ENCODE results near the gene PREB. TPM values are rescaled to one million over a fixed set of nuclear protein-coding genes. Genes with fewer than 3 reads are reported as not detected.
A peak's percentile ranks its signal among the peaks of the same experiment; 100 is the strongest.

Gene PREB
- total and polyA plus RNA-seq, 2 of the 13 experiments (the other 11 are each of a cell fraction or from before 2014, with no cell fraction given) = 112 to 192 TPM

GRCh38 chr2:27089111-27089954 lies 45.1 kb downstream of the PREB start (continued):
- TF ChIP-seq MATR3 (CRISPR knock-in tag; IDR thresholded peaks at IDR 0.05) (no peak), CREB3 (CRISPR knock-in tag; IDR thresholded peaks at IDR 0.05) (no peak), MED1 (CRISPR knock-in tag; IDR thresholded peaks at IDR 0.05) (no peak), XRCC5 (optimal IDR thresholded peaks at IDR 0.05; ENCODE audit: low read length) (no peak), ZFP36L2 (CRISPR knock-in tag; IDR thresholded peaks at IDR 0.05) (no peak), ZZZ3 (CRISPR knock-in tag; IDR thresholded peaks at IDR 0.05; ENCODE audit: borderline replicate concordance) (no peak), SIX1 (CRISPR knock-in tag; IDR thresholded peaks at IDR 0.05; ENCODE audit: borderline replicate concordance) (no peak), ZNF782 (CRISPR knock-in tag; IDR thresholded peaks at IDR 0.05; ENCODE audit: borderline replicate concordance) (no peak), KAT2B (IDR thresholded peaks at IDR 0.05; ENCODE audit: borderline replicate concordance, low read depth, low read length) (no peak), HMG20B (CRISPR knock-in tag; conservative IDR thresholded peaks at IDR 0.05) (no peak), ZSCAN21 (CRISPR knock-in tag; IDR thresholded peaks at IDR 0.05; ENCODE audit: borderline replicate concordance) (no peak), ZNF740 (CRISPR knock-in tag; IDR thresholded peaks at IDR 0.05) (no peak), ZNF780A (CRISPR knock-in tag; IDR thresholded peaks at IDR 0.05) (no peak), ZNF724P (CRISPR knock-in tag; IDR thresholded peaks at IDR 0.05; ENCODE audit: borderline replicate concordance) (no peak), RNF2 (conservative IDR thresholded peaks at IDR 0.05; ENCODE audit: low read depth) (no peak), ZNF816 (CRISPR knock-in tag; IDR thresholded peaks at IDR 0.05; ENCODE audit: borderline replicate concordance) (0 out of 2 replicates have a peak, but pooled peaks have one; percentile 62), CBX5 (CRISPR knock-in tag; IDR thresholded peaks at IDR 0.05; ENCODE audit: borderline replicate concordance) (no peak), NBN (conservative IDR thresholded peaks at IDR 0.05) (no peak), ZC3H4 (CRISPR knock-in tag; IDR thresholded peaks at IDR 0.05; ENCODE audit: borderline replicate concordance) (no peak), SAP130 (CRISPR knock-in tag; IDR thresholded peaks at IDR 0.05; ENCODE audit: low read depth) (no peak)
- TF ChIP-seq, protein P1, sequence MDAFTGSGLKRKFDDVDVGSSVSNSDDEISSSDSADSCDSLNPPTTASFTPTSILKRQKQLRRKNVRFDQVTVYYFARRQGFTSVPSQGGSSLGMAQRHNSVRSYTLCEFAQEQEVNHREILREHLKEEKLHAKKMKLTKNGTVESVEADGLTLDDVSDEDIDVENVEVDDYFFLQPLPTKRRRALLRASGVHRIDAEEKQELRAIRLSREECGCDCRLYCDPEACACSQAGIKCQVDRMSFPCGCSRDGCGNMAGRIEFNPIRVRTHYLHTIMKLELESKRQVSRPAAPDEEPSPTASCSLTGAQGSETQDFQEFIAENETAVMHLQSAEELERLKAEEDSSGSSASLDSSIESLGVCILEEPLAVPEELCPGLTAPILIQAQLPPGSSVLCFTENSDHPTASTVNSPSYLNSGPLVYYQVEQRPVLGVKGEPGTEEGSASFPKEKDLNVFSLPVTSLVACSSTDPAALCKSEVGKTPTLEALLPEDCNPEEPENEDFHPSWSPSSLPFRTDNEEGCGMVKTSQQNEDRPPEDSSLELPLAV (CRISPR knock-in tag; conservative IDR thresholded peaks at IDR 0.05; ENCODE audit: low read depth) = no peak
- TF ChIP-seq, protein P2, sequence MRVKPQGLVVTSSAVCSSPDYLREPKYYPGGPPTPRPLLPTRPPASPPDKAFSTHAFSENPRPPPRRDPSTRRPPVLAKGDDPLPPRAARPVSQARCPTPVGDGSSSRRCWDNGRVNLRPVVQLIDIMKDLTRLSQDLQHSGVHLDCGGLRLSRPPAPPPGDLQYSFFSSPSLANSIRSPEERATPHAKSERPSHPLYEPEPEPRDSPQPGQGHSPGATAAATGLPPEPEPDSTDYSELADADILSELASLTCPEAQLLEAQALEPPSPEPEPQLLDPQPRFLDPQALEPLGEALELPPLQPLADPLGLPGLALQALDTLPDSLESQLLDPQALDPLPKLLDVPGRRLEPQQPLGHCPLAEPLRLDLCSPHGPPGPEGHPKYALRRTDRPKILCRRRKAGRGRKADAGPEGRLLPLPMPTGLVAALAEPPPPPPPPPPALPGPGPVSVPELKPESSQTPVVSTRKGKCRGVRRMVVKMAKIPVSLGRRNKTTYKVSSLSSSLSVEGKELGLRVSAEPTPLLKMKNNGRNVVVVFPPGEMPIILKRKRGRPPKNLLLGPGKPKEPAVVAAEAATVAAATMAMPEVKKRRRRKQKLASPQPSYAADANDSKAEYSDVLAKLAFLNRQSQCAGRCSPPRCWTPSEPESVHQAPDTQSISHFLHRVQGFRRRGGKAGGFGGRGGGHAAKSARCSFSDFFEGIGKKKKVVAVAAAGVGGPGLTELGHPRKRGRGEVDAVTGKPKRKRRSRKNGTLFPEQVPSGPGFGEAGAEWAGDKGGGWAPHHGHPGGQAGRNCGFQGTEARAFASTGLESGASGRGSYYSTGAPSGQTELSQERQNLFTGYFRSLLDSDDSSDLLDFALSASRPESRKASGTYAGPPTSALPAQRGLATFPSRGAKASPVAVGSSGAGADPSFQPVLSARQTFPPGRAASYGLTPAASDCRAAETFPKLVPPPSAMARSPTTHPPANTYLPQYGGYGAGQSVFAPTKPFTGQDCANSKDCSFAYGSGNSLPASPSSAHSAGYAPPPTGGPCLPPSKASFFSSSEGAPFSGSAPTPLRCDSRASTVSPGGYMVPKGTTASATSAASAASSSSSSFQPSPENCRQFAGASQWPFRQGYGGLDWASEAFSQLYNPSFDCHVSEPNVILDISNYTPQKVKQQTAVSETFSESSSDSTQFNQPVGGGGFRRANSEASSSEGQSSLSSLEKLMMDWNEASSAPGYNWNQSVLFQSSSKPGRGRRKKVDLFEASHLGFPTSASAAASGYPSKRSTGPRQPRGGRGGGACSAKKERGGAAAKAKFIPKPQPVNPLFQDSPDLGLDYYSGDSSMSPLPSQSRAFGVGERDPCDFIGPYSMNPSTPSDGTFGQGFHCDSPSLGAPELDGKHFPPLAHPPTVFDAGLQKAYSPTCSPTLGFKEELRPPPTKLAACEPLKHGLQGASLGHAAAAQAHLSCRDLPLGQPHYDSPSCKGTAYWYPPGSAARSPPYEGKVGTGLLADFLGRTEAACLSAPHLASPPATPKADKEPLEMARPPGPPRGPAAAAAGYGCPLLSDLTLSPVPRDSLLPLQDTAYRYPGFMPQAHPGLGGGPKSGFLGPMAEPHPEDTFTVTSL (CRISPR knock-in tag; IDR thresholded peaks at IDR 0.05; ENCODE audit: borderline replicate concordance) = no peak

Data from HepG2 (cell line).